HG02943 (cell line): Measurements from ENCODE around the gene EPHA1.
A peak's percentile ranks its signal among the peaks of the same experiment; 100 is the strongest.

Experiments used
- ATAC-seq: cut with Tn5 transposase; IDR thresholded peaks from one replicate; pipeline ENCODE4 v1.9.1; 2021; ENCODE audit warnings: mild to moderate bottlenecking, low read depth, moderate library complexity; ENCODE audit not compliant: unreplicated experiment

EPHA1 gene

DNA sequence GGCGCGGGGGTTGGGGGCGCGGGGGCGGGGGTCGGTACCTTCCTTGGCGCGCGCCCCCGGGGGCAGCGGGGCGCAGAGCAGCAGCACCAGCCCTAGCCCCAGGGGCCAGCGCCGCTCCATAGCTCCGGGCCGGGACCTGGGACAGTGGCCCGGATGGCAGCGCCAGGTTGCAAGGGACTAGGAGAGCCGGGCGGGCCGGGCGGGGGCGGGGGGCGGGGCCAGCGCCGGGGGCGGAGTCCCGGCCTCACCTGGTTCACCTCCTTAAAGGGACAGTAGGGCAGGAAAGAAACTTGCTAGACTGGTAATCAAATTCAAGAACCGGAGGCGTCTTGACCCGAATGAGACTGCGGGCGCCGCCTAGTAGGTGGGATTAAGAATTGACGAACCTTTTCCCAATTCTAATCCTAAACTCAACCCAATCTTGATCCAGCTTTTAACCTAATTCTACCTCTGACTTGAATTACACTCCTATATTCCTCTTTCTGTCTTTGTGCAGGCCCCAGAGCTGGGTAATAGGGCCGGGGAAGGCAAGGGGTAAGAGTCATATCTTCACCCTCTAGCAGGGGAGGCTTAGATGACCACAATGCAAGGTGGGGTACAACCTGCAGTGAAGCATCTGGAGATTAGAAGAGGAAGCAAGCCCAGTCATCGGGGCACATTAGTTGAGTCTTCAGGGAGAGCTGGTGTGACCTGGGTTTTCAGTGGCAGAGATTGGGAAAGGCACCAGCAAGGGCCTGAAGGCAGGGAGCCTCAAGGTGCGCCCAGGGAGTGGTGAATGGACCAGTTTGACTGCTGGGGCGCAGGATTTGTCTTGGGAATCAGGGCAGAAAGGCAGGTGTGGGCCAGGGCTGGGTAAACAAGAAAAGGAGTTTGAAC, at the start of gene EPHA1:
Gene EPHA1, minus strand, starts transcription at position 171 of the 876 bp plus-strand sequence. Its CDS starts 51 bp downstream, at position 120.
- no peak for ATAC-seq

DNA sequence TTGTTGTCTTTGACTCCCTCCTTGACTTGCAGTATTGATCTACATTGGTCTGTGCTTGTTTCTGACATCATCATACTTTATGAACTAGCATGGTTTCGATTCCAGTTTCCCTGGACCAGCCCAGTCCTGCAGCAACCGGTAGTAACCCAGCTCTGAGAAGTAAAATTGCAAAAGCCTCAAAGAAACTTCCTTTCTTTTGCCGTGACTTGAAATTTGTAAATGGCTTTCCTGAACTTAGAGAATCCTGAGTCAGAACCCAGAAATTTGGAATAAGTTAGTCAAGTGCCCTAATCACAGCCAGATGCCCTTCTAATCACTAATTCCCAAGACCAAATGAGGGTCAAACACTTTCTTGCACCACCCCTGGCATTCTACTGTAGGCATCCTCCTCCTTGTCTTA, 49.6 kb upstream of the EPHA1 start:
- no peak for ATAC-seq

DNA sequence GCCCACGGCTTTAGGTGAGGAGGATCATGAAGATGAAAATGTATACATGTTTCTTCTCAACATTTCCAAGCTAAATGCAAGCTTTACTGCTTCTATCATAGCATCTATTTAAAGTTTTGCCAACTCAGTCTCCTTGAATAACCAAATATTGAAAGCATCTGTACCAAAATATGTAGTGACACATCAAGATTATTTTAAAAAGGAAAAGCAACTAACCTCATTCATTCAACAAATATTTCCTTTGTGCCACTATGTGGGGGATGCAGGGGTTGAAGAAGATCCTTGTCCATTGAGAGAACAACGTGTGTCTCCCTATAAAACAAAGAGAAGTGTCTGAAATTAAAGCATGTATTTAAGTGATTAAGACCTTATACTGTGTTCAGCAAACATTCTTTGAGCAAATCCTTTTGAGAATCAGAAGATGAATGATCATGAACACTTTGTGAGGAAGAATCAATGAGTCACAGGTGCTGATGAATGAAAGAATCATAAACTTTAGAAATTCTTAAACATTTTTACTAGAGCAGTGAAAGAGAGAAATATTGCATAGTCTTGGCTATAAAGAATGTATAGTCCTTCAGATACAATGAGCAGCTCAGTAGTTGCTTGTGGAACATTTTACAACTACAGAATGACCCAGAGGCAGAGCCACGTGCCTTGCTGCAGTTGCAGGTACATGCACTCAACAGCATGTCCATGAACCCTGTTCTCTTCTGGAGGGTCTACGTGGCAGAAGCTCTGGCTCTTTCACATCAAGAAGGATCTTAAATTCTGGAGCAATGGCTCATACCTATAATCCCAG, 48.5 kb upstream of the EPHA1 start:
- ATAC-seq = no peak

DNA sequence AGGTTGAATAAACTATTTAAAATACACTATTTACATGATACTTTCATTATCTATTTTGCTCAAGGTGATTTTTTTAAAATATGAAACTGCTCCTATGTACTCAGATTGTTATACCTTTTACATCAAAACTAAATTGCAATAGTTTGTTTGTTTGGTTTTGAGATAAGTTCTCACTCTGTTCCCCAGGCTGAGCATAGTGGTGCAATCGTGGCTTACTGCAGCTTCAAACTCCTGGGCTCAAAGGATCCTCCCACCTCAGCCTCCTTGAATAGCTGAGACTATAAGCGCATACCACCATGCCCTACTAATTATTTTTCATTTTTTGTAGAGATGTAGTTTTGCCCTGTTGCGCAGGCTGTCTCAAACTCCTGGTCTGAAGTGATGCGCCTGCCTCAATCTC, 47.3 kb upstream of the EPHA1 start:
- ATAC-seq = no peak

DNA sequence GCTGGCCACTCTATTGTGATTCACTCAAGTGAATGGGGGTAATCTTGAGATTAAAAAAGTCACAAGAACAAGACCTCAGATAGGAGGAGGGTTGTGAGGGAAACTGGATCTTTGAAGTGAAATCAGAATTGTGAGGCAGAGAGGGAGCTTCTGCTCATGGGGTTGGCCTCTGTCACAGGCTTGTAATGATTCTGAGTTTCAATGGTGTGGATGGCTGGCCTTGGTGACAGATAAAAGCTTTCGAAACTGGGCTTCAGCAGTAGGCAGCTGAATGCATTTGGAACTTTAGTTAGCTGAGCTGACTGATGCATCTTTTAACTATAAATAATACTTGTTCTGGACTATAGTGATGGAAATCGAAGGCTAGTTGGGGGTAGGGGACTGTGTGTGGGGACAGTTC, 46.8 kb upstream of the EPHA1 start:
- no peak for ATAC-seq

DNA sequence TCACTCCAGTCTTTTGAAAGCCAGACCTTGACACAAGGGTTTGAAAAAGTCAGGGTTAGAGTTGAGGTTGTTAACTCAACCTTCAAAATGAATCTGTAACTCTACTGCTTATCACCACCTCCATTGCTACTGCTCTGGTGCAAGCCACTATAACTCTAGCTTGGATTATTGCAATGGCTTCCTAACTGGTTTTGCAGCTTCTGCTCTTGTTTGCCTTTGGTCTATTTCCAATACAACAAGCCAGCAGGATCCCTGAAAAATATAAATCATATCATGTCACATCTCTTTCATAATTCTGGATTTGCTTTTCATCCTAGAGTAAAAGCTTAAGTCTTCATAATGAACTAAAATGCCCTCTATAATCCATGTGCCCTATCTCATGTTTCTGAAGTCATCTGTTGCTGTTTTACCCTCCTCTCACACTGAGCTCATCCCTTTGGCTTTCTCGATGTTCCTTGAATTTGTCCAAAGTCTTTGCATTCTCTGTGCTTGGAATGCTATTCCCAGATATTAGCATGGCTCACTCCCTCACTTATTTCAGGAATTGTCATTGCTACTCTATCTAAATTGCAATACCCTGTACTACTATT, 45.5 kb upstream of the EPHA1 start:
- ATAC-seq = no peak

DNA sequence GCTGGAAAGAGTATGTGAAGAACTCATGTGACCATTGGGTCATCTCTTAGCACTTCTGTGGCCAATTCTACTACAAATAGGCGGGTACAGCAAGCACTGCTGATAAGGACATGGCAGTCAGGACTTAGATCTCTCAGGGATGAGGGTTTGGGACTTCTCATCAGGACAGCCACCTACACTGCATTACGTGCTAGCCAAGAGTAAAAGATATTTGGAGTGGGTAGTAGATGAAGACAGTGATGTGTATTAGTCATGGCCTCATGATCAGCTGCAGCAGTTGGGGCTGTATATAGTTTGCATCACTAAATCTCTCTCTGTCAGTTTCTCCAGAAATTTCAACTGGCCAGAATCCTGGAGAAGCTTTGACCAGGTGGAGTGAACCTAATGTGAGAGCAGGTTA, 43.8 kb upstream of the EPHA1 start:
- no peak for ATAC-seq

DNA sequence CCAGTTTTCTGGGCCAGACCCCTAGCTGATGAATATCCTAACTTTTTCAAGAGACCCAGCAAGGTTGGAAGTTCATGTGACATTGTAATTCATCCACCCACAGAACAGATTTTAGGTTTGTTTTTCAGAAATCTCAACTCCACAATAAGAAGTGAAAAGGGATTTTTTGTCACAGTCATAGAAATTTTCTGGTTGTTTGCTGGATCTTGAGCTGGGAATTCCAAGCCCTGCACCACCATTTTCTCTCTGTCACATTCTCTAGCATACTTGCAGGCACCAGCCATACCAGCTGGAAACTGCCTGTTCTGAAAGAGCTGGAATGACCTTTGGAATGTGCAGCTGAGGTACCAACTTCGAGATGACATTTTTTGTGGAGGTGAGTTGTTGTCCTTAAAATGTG, 43.1 kb upstream of the EPHA1 start:
- ATAC-seq = no peak

DNA sequence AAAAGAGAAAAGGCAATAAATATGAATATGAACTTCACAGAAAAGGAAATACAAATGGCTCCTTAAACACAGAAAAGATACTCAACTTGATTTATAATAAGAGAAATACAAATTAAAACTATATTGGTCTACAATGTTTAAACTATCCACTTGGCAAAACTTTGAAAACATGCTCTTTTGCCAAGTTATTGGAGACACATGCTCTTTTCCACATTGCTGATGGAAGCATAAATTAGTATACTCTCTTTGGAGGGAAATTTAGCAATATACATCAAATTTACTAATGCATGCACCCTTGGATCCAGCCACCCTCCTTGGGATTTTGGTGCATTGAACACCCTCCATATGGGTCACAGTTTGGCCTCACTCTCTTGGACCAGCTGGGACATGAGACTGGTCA, 42.5 kb upstream of the EPHA1 start:
- ATAC-seq = no peak

DNA sequence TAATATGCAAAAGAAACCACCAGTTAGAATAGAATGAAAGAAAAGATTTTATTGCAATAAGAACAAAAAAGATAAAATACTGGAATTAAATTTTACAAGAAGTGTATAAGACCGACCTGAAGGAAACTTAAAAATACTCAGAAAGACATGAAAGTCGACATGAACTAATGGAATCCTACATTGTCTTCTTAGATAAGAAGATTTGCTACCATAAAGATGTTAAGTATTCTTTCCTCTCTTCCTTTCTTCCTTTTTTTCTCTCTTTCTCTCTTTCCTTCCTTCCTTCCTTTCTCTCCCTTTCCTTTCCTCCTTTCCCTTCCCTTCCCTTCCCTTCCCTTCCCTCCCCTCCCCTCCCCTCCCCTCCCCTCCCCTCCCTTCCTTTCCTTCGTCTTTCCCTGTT, 41.1 kb upstream of the EPHA1 start:
- no peak for ATAC-seq

DNA sequence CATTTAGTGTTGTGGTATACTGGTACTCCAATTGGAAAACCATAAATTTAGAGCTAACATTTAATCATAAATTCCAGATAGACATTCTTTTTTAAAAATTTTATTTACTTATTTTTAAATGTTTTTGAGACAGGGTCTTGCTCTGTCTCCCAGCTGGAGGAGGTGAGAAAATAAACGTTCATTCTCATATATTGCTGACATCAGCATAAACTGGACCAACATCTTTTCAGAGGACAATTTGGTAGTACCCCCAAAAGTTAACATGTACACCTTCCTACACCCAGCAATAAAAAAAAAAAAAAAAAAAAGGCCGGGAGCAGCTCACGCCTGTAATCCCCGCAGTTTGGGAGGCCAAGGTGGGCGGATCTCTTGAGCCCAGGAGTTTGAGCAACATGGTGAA, 39.8 kb upstream of the EPHA1 start:
- ATAC-seq = no peak

DNA sequence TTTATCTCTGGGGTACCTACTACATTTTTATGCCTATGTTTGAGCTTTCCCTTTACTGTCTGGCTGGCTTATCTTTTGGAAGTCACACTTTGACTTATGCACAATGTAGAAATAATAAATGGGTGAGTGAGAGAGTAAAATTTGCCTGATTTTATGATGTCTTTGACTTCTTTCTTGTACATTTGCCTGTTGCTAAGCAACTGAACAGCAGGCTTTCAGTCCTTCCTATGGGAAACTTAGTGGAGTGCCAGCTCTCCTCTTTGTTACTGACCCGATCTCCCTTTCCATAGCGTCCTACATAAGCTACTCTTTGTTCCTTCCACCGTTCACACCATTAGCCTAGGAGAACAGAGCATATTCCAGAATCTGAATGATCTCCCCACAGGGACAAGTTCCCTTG, 38.8 kb upstream of the EPHA1 start:
- ATAC-seq = no peak

DNA sequence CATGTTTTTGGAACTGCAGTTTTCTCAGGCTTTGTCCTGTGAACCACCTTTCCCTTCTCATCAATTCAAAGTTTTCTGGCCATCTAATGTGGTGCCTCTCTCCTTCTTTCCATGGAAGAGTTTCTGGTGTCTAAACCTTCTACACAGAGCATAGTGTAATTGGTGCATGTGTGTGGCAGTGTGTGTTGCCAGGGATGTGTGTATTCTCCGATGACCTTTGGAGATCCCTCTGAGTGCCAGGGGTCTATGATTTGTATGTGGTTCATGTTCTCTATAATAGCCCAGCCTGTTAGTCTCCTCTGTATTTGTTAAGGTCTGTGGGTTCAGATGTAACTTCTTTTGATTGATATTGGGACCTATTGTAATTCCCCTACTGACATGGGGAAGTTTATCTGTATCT, 36.1 kb upstream of the EPHA1 start:
- ATAC-seq = no peak

DNA sequence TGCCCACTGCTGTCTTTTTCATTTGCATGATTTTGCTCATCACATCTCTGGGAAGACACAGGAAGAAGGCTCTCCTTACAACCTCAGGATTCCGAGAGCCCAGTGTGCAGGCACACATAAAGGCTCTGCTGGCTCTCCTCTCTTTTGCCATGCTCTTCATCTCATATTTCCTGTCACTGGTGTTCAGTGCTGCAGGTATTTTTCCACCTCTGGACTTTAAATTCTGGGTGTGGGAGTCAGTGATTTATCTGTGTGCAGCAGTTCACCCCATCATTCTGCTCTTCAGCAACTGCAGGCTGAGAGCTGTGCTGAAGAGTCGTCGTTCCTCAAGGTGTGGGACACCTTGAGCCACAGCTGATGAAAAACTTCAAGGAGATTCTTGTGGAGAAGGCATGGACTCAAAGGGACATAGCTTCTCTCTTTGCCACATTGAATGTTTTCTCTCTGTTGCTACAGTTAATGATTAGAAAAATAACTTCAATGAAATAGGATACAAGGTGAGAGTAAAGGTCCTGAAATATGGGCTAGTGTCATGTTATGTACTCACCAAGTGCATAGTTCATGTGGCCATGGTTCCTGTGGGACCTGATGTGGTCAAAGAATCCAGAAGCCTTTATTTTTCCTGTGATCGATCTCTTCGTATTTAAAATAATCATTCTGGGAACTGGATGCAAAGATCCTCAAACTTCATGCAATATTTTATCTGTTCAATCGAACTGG, 35.6 kb upstream of the EPHA1 start:
- ATAC-seq = no peak

DNA sequence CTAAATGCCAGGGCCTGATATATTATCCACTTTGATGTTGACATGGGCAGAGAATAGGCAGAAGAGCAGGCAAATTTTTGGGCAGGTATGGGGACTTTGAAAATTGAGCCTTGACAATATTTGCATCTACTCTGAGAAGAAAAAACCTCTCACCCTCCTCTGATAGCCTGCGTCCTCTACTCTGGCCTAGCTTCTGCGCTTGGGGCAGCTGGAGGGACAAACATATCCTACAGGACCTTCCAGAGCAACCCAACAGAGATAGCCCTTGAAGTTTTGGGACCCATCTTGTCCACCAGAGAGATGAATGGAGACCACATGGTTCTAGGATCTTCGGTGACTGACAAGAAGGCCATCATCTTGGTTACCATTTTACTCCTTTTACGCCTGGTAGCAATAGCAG, 34.5 kb upstream of the EPHA1 start, which contains the start of gene TAS2R60:
Gene TAS2R60, plus strand, starts transcription at position 301 of the 400 bp plus-strand sequence. Its CDS starts 0 bp downstream, at position 301.
- no peak for ATAC-seq

DNA sequence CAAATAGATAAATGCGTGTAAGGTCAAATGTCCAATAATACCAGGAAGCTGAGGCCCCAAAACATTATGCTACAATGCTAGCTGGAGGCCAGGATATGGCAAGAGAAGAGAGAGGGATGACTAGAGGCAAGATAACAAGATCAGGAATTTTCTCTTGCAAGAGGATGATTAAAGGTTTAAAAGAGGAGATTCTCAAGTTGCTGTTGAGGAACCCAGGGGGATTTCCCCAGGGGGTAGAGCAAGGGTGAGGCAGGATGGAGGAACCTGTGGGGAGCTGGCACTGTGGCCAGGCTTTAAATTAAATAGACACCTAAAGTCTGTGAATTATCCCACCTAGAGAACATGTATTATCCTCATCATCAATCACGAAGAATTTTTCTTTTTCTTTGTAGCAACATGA, 31.2 kb upstream of the EPHA1 start:
- no peak for ATAC-seq

DNA sequence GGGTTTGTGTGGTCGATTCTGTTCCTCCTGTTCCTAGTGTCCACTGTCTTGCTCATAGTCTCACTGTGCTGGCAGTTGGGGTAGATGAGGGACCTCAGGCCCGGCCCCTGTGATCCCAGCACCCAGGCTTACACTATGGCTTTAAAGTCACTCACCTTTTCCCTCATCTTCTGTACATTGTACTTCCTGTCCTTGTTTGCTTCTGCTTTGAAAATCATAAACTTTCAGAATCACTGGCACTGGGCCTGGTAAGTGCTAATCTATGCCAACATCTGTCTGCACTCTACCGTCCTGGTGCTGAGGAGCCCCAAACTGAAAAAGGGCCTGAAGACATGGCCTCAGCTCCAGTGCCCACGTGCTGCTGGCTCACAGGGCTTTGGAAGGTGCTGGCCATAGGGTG, 28.9 kb upstream of the EPHA1 start:
- no peak for ATAC-seq

DNA sequence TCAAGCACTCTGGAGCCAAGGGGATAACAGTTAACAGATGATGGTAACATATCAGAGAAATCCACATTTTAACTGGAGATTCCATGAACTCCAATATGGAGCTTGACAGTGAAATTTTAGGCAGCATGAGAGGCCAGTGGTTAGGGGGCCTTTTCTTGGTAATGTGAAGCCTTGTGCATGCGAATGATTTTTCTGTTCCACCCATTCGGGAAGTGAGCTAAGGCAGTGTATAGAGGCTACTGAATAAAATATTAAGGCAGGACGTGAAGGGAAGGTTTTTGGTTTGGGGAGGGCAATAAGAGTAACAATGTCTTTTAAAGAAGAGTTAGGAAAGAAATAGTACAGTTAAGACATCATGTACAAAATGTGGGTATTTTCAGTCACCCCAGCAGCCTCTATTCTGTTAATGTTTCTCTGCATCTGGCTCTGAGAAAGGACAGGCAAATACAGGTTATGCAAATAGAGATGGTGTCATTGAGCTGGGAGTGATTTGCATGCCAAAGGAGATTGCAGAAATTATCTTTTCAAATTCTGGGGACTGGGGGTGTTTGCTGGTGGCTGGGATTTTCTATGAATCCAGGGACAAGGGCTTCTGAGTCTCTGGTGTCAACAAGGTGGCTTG, 27.8 kb upstream of the EPHA1 start:
- ATAC-seq = peak; percentile 84

DNA sequence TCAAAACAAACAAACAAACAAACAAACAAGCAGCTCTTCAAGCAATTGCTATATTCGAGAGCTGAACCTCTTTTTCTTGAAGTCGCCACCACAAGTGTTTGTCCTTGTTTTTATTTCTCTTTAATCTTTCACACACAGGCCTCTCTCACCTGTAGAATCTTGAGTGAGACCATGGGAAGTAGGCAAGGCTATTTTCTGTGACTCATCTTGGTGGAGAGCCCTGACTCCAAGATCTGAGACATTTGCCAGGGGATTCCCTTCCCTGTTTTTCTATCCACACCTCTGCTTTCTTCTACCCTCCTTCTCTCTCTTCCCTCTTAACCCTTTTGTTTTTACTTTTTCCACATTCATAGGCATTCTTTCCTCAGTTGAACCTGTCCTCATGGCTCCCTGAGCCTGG, 26.6 kb upstream of the EPHA1 start:
- no peak for ATAC-seq

DNA sequence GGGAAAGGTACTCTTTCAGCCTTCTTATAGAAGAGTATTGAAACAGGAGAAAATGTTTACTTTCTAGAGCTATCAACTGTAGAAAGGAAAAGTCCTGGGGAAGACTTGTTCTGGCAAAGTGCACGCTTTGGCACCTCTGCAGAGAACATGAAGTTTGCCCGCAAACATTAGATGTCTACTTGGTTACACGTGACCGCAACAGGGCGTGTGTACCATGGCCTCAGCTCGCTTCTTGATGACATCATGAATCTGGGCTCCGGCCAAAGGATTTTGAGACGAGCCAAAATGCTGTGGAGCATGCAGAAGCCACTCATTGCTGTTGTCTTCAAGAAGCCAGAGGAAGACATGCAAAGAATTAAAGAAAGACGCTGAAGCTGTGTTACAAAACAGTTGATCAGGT, 26.0 kb upstream of the EPHA1 start:
- no peak for ATAC-seq
